Umbilical cord (tissue), 2 donors: ENCODE data around the gene PIK3C2G. TPM values are rescaled to one million over a fixed set of nuclear protein-coding genes. Genes with fewer than 3 reads are reported as not detected.
A peak's percentile ranks its signal among the peaks of the same experiment; 100 is the strongest.

Source experiments
- DNase-seq: peaks from one replicate; pipeline ENCODE4 v3.0.0-alpha.2; 2015; ENCODE audit warnings: low spot score
- total RNA-seq: library from RNA; depleted of rRNA; stranded (reverse); fragments of >200 nt; gene quantifications from one replicate; pipeline ENCODE4 v1.2.3, GENCODE V29; 2014; ENCODE audit warnings: low replicate concordance; ENCODE audit not compliant: insufficient read depth

The PIK3C2G gene
- total RNA-seq, 1 donor from 2014 or later: 8.7 TPM

DNA sequence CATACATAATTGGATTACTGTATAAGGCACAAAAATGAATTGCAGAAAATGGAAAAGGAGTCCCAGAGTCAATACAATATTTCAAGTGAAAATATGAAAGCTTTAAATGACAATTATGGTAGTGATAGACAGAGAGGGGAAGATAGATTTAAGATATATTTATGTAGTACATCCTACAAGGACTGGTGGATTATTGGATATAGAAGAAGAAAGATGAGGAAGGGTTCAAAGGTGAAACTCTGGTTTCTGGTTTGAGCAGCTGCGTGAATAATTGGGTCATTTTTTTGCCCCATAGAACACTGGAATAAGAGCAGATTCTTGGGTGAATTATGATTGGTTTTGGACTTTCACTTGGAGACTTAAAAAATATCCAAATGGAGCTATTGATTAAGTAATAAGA is 19.4 kb downstream of the PIK3C2G start:
- no peak for DNase-seq

DNA sequence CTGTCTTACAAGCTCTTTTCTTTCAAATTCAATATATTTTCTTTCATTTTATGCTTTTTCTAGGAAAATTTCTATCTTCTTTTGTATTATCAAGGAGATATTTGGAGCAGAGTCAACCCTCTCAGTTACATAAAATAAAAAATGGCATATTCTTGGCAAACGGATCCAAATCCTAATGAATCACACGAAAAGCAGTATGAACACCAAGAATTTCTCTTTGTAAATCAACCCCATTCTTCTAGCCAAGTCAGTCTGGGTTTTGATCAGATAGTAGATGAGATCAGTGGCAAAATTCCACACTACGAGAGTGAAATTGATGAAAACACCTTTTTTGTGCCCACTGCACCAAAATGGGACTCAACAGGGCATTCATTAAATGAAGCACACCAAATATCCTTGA is 20.6 kb downstream of the PIK3C2G start:
- no peak for DNase-seq

DNA sequence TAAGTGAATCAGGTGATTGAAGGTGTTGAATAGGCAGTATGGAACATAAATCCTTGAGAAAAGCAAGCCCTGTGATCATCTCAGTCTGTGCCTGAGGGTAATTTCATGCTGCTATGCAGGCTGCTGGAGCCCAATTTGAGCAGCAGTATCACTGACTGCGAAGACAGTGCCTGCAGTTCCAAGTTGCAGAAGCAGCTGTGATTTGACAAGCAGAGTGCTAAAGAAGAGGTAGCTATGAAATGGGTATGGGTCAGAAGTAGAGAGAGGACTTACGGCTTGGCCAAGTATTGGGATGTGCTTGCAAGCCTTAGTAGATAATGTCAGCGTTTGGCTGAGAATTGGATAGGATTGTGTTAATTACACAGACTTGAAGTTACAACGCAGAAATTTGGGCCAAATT is 22.5 kb downstream of the PIK3C2G start:
- DNase-seq: peak; percentile 52

DNA sequence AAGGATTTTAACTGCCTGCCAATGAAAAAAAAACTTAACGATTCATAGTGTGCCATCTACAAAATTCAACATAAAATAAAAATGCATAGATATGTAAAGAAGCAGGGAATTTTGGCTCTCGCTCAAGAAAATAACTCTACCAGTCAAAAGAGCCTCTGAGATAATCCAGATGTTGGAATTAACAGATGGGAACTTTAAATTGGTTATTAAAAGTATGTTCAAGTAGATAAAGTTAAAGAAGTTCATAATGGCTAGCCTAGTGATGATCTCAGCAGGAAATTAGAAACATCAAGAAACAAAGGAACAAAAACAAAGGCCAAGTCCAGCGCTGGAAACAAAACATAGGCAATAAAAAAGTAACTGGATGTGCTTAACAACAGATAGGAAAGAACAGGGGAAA is 23.1 kb downstream of the PIK3C2G start:
- DNase-seq: peak; percentile 51

DNA sequence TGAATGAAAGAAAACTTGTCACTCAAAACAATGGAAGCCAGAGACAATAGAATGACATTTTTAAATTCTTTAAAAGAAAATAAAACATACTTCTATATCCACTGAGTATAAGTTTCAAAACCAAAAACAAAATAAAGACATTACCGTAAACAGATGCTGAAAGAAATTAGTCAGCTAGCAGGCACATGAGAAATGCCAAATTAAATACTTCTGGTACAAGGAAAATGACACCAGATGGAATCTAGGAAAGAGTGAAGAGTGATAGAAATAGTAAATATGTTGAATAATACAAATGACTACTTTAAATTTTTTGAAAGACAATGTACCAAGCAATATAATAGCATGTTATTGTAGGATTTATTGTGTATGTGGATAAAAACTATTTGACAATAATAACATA is 23.8 kb downstream of the PIK3C2G start:
- DNase-seq: no peak

DNA sequence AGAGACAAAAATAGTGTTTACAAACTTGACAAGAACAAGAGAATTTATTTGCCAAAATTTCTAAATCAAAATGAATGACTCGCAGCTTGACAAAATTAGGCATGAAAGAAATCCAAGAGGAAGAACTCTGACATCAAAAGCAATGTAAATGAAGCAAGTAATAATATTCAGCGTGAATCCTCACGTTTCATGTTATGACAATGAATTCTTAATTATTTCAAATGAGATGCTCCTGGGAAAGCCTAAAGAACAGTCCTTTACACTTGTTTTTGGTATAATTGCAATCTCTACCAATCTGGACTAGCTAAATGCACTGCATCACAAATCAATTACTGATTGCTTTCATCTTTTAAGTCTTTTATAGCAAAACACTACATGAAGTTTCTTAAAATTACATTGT is 29.1 kb downstream of the PIK3C2G start:
- no peak for DNase-seq

DNA sequence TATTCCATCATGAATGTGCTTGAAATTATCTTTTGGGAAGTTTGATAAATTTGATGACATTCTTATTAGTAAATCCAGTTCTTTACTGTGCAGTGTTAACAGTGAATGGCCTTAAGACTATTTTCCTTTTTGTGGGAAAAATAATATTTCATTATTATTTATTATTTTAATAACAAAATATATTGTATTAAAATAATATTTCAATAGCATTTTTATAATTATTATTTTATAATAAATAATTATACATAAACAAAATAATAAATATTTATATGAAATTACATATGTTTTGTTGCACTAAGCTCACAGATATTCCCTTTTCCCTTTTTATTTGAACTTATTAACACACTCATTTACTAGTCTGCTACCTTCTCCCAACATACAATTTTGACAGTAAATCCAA is 33.6 kb downstream of the PIK3C2G start:
- DNase-seq: no peak

DNA sequence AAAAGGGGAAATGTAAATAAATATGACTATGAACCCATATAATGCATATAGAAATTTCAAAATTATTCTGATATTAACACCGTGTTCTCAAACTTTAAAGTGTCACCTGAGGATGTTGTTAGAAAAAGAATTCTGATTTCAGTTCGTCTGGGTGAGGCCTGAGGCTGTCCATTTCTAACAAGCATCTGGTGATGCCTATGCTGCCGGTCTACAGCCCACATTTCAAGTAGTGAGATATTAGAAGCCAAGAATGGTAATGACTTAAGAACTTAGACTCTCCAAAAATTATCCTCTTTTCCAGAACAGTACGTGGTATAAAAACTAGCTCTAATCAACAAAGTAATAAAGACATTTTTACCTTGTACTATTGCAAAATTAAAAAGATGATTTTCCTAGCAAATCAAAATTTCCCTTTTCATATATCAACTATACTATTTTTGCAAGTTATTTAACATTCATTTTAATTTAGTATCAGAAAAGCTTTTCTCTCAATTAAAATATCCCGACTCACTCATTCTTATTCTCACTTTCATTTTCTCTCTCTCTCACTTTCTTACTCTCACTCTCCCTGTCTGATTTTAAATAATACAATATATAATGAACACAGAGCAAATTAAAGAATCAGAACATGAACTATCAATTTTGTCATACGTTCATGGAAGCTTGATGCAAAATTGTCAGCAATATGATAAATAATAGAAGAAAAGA is 35.0 kb downstream of the PIK3C2G start:
- no peak for DNase-seq

DNA sequence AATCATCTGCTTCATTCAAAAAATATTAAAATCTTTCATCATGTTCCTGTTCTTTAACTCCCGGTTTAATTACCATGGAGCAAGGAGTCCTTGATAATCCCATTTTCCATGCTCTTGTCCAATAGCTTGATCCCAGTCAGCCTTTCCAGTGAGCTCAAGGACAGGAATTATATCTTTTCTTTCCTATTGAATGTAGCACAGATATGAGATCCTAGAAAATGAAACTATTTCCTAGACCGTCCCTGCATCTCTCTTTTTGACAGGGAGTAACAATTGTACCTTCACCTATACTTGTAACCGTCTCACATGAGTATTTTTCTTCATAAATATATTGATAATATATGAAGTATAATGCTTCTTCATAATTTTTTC is 35.6 kb downstream of the PIK3C2G start:
- DNase-seq: peak; percentile 26

DNA sequence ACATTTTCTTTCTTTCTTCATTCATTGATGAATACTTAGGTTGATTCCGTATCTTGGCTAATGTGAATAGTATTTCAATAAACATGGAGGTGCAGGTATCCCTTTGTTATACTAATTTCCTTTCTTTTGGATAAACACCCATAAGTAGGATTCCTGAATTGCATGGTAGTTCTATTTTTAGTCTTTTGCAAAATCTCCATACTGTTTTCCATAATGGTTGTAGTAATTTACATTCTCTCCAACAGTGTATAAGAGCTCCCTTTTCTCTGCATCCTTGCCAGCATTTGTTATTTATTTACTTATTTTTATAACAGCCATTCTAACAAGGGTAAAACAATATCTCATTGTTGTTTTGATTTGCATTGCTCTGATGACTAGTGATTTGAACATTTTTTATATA is 36.6 kb downstream of the PIK3C2G start:
- DNase-seq: no peak

DNA sequence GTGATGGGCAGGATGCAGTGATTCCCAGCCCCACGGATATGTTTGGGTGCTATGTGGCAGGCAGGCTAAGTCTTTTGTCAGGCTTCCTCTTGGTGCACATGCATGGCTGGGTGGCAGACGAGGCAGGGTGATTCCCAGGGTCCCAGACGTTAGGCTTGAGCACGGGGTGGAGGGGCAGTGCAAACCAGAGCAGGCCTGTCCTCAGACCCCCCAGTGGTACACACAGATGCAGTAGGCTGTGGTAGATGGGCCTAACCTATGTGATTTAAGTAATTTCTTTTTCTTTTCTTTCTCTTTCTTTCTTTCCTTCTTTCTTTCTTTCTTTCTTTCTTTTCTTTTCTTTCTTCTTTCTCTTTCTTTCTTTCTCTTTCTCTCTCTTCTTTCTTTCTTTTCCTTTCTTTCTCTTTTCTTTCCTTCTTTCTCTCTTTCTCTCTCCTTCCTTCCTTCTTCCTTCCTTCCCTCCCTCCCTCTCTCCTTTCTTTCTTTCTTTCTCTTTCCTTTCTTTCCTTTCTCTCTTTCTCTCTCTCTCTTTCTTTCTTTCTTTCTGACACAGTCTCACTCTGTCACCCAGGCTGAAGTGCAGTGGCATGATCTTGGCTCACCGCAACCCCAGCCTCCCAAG is 41.6 kb downstream of the PIK3C2G start:
- no peak for DNase-seq

DNA sequence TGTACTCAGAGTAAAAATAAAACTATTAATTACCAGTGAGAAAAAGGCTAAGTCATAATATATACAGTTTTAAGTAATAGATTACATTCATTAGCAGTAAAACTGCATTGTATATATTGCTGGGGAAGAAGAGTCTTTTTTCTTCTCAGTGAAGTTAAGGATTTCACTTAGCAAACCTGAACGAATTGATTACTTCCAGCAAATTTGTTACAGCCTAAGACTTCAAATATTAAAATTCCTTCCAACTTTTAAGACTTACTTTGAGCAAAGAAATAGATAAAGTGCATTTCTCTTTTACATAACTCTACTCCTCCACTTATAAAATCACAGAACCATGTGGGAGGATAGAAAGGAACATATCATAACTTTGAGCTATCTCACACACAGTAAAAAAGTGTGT is 43.3 kb downstream of the PIK3C2G start:
- no peak for DNase-seq

DNA sequence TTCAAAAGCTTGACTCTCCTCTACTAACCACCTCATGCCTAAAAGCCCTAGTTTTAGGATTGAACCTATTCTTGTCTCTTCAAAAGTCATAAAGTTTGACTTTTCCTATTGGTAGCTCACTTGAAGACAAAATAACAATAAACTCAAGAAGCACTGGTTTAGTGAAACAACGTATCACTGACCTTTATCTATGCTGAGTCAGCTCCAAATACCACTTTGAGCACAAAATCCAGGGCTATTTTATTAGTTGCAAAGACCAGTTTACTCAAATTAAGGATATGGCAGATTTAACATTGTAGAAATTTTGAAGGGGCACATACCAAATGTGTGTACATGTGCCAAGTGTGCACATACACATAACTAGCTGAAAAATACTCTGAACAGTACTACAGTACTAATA is 45.0 kb downstream of the PIK3C2G start:
- DNase-seq: no peak

DNA sequence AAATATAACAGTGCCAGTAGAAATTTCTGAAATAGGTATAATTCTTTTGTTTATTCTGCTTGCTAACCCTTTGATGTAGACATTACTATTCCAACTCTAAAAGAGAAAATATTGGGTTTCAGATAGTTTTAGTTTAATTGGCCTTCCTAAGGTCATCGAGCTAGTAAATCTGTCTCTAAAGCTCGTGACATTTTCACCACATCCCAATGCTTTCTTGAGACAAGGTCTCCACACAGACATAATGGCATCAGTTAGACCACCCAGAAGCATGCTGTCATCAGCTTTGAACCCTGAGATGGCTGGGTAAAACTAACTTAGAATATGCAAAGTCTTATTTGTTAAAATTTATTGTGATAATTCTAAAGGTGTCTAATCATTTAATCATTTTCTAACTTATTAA is 52.0 kb downstream of the PIK3C2G start:
- no peak for DNase-seq

DNA sequence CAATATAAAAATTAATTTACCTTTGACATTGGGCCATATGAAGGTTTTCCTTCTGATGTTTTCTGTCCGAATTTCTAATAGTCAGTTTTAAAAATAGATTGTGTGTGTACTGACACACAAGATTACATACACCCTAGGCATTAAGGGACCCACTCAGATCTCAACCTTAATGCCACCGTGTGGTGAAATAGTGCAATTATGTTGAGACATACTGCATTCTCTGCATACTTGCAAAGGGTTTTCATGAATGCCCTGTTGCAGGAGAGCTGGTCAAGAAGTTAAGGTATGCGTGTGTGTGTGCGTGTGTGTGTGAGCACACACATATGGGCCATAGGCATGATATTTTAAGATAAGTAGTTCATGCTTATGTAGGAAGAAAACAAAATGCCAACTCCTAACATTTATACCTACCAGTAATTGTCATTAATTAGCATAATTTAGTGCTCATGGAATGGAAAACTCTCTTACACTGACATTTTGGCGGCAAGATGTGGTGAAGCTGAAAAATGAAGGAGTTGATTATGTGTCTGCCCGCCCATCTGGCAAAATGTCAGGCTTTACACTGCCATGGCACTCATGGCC is 58.8 kb downstream of the PIK3C2G start:
- peak; percentile 53 for DNase-seq

DNA sequence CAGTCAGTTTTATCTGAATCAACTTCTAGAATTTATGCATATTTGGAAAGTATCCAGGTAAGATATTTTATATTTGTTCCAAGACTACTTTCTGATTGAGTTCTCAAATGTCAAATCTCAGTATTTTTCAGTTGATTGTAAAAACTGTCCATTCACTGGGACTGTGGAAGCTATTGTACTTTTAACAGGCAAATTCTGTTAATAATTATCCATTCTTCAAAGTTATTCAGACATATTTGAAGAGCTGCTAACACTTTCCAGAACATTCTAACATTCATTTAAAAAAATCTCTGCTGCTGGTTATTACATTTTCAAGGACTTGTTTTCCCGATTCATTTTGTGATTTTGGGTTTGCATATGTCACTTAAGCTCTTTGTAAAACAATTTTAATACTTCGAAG is 59.7 kb downstream of the PIK3C2G start:
- DNase-seq: no peak

DNA sequence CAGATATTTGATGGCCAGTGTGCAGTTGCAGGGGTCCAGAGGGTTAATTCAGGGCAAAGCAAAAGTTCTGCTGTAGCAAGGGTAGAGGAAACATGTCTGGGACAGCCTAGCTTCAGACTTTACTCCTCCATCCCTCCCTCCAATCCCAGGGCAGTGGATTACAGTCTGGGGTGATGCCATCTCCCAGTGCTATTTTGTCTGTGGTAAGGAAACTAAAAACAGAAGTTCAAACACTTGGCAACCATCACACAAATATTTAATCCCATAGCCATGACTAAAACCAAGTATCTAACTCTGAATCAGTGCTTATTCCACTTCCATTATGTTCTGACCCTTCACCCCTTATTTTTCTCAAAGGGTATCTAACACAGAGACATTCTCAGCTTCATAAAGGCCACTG is 61.8 kb downstream of the PIK3C2G start:
- DNase-seq: no peak

DNA sequence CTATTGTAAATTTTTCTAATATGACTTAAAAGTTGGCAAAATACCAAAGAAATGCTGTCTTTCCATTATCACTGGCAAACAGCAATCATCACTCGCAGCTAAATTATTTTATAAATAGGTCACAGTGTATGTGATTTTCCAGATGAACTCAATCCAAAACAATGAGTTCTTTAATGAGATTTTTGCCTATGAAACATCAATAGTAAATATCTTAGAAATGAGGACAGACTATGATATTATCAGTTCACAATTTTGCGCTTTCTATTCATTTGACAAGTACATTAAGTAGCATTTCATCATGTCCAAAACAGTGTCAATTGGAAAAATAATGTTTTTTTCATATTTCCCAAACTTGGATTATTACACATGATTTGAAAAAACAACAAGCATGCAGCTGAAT is 65.7 kb downstream of the PIK3C2G start:
- DNase-seq: no peak

DNA sequence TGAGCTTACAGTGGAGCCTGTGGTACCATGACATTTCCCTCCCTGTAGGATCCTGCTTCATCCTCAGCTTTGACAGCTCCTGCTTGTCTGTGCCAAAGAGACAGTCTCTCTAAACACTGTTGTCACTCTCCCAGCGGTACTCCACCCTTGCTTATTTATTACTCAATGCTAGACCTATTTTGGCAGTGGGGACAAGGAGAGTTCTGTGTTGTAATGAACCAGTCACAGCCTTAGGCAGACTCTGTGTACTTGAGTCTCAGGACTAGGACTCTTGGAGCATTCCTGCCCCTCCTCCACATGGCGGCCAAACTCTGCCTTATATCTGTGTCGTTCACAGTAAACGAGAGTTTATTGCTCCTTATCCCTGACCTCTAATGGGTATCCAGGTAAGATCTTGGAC is 70.9 kb downstream of the PIK3C2G start:
- DNase-seq: peak; percentile 6

DNA sequence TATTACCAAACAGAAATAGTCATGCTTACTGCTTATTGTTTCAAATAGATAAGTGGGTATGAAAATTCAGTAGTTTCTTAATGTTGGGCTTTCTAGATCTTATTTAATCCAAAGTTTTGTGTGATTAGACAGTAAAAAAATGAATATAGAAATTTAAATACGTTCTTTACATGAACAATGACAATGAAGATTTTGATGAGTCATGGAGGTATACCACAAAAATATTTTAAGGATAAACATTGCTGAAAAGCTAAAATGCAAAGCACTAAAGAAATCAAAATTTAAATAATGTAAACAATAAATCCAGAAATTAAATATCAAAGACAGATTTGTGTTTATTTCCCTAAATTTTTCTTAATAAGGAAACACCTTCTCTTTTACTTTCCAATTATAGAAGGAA is 78.3 kb downstream of the PIK3C2G start:
- no peak for DNase-seq

DNA sequence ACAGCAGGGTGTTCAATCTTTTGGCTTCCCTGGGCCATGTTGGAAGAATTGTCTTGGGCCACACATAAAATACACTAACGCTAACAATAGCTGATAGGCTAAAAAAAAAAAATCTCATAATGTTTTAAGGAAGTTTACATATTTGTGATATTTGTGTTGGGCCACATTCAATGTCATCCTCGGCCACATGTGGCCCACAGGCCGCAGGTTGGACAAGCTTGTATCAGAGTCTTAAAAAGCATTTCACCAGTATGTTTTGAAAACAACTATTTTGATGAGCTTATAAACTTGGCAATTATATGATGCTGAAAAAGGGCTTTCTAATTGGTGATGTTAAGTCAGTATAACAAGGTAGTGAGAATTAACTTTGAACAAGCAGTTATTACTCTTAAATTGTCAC is 78.9 kb downstream of the PIK3C2G start:
- no peak for DNase-seq

DNA sequence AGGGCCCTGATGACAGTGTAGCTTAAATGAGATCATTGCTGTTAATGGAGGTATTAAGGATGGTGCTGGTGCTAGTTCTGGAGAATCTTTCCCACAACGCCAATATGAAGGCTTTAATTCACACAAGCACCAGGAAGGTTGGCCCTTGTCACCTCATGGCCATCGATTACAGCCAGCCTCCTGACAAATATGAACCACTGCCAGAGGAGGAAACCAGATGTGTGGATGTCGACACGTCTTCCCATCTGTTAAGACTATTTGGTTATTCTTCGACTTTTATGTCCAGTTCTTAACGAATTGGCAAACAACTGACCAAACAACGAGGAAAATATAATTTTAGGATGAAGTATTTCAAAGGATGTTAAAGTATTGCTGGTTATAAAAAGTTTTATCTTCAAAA is 79.5 kb downstream of the PIK3C2G start:
- DNase-seq: no peak

DNA sequence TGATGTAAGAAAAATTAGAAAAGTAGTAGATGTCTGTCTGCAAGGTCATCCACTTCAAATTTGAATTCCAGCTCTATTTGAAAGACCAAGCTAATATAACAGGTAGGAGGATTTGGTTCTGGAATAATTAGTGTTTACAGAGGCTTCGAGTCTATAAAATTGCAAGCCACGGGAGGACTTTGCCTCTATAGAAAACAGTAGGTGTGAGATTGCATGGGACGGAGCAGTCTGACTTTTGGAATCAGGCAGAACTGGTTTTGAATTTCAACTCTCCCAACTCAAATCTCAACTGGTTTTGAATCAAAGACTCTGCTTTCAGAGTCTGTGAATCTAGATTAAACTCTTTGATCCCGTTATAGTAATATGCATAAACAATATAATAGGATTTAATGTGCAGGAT is 82.4 kb downstream of the PIK3C2G start:
- DNase-seq: no peak
